Astrocyte of the cerebellum (primary cell): ENCODE measurements around the gene MYCBPAP.

Experiments used
- DNase-seq: peaks from one replicate; pipeline ENCODE4 v3.0.0-alpha.2; 2011; ENCODE audit warnings: low read depth
- H3K4me3 ChIP-seq: 2 replicates; pipeline ENCODE4 v1.5.1; 2011; ENCODE audit warnings: mild to moderate bottlenecking, low read depth, low read length, moderate library complexity
- in situ Hi-C: cut with HindIII; loops from 2 replicates; pipeline ENCODE4 v1.10.0; 2017; ENCODE audit warnings: low sequenced_read_pairs
- TF ChIP-seq, protein P1 (sequence below): IDR thresholded peaks from 2 replicates; pipeline ENCODE4 v1.5.1; 2012; ENCODE audit warnings: low read length, low read depth, moderate library complexity, mild to moderate bottlenecking; ENCODE audit errors: missing control alignments

MYCBPAP gene

DNA sequence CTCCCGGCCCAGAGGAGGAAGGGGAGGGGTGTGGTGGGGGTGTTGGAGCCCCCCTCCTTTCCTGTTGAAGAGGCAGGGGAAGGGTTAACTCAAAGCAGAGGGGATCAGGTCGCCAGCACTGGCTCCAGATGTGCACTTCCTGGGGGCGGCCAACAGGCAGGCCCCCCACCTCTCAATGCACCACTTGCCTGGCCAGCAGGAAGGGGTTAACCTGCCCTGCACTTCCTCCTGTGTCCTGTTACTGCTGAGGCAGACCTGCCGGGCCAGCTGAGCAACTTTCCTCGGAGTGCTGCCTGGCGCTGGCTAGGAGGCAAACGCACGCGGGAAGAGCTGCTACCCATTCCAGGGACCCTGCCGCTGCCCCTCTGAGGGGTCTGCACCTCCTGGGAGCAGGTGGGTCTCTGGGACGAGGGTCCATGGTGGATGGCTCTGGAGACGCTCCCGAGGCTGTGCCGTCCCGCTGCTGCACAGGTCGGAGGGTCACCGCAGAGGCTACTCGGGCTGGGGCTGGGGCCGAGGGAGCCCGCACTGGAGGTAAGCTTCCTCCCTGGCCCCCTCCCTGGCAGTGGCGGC lies 24.3 kb downstream of the MYCBPAP start, which contains the start of gene EPN3:
Gene EPN3, plus strand, starts transcription at position 284 of the 573 bp plus-strand sequence. CDS start 3,822 bp downstream, outside the sequence.
- TF ChIP-seq, protein P1, sequence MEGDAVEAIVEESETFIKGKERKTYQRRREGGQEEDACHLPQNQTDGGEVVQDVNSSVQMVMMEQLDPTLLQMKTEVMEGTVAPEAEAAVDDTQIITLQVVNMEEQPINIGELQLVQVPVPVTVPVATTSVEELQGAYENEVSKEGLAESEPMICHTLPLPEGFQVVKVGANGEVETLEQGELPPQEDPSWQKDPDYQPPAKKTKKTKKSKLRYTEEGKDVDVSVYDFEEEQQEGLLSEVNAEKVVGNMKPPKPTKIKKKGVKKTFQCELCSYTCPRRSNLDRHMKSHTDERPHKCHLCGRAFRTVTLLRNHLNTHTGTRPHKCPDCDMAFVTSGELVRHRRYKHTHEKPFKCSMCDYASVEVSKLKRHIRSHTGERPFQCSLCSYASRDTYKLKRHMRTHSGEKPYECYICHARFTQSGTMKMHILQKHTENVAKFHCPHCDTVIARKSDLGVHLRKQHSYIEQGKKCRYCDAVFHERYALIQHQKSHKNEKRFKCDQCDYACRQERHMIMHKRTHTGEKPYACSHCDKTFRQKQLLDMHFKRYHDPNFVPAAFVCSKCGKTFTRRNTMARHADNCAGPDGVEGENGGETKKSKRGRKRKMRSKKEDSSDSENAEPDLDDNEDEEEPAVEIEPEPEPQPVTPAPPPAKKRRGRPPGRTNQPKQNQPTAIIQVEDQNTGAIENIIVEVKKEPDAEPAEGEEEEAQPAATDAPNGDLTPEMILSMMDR: no peak
- H3K4me3 ChIP-seq: no peak within 1 kb of the TSS
- in situ Hi-C loops: no loop called here
- DNase-seq: no peak

- H3K4me3 ChIP-seq: no peak overlapping the region
- DNase-seq: no peak
- in situ Hi-C loops: no loop called here
- TF ChIP-seq, protein P1: no peak
These were observed 24.9 kb downstream of the MYCBPAP start for GRCh38 chr17:50533185-50533584.

GRCh38 chr17:50533720-50534148 lies 25.5 kb downstream of the MYCBPAP start:
- in situ Hi-C loops: no loop called here
- DNase-seq: no peak
- TF ChIP-seq, protein P1: no peak
- H3K4me3 ChIP-seq: no peak overlapping the region

GRCh38 chr17:50534222-50534978 lies 26.2 kb downstream of the MYCBPAP start:
- no peak for DNase-seq
- in situ Hi-C loops: no loop called here
- H3K4me3 ChIP-seq: no peak overlapping the region
- TF ChIP-seq, protein P1: peak; percentile 39

DNA sequence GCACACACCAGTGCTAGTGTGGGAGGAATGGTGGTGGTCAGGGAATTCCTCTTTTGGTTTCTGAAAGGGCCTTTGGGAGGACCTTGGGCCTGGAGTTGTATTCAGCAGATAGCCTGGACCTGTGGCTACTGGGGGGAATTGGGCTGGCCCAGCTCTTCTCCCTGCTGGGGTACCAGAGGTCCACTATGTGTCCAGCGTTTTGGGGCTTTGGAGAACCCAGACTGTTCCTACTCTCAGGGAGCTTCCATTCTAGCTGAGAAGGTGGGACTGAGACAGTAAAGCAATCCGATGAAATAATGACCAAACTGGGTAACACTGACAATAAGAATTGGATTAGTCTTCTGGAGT lies 26.7 kb downstream of the MYCBPAP start:
- TF ChIP-seq, protein P1: no peak
- no peak for DNase-seq
- no peak overlapping the region for H3K4me3 ChIP-seq
- in situ Hi-C loops: no loop called here

GRCh38 chr17:50535407-50535806 lies 27.2 kb downstream of the MYCBPAP start:
- TF ChIP-seq, protein P1: no peak
- in situ Hi-C loops: no loop called here
- no peak overlapping the region for H3K4me3 ChIP-seq
- no peak for DNase-seq
